WTC11 (cell line): ENCODE results near the gene PDZRN3. TPM values are rescaled to one million over a fixed set of nuclear protein-coding genes. Genes with fewer than 3 reads are reported as not detected.

Experiments used
- ATAC-seq: fragments of 200-7000 bp; cut with Tn5 transposase; 2 replicates; pipeline ENCODE4 v1.10.0; 2021; ENCODE audit warnings: mild to moderate bottlenecking, moderate library complexity
- CTCF ChIA-PET: fragments of 300-600 bp; sonication (Branson Sonifier 250); formaldehyde crosslinking; loops from one replicate; lab custom pipeline; 2021; ENCODE audit warnings: antibody characterized with exemption; lab: Charles Lee
- POLR2A ChIA-PET: fragments of 350-600 bp; sonication (Branson Sonifier 250); formaldehyde crosslinking; loops from one replicate; lab custom pipeline; 2021; ENCODE audit warnings: antibody characterized with exemption; lab: Charles Lee
- DNase-seq: peaks from one replicate; pipeline ENCODE4 v3.0.0; 2021; ENCODE audit warnings: low spot score
- H3K27ac Mint-ChIP-seq: 2 replicates; pipeline ENCODE4 v1.8.0; 2021; ENCODE audit warnings: mixed read lengths
- H3K27me3 Mint-ChIP-seq: 2 replicates; pipeline ENCODE4 v1.8.0; 2021; ENCODE audit warnings: low read depth, mild to moderate bottlenecking, moderate library complexity, mixed read lengths
- H3K36me3 Mint-ChIP-seq: 2 replicates; pipeline ENCODE4 v1.8.0; 2021; ENCODE audit warnings: mixed read lengths
- H3K4me1 Mint-ChIP-seq: 2 replicates; pipeline ENCODE4 v1.8.0; 2022; ENCODE audit warnings: mixed read lengths
- H3K4me3 Mint-ChIP-seq: 2 replicates; pipeline ENCODE4 v1.8.0; 2021; ENCODE audit warnings: mild to moderate bottlenecking, moderate library complexity, mixed read lengths
- H3K9me3 Mint-ChIP-seq: 2 replicates; pipeline ENCODE4 v1.8.0; 2021; ENCODE audit warnings: mixed read lengths
- ATF1 ChIP-seq: sonication (generic); formaldehyde crosslinking; IDR thresholded peaks from 2 replicates; pipeline ENCODE4 v1.8.1; 2023; ENCODE audit warnings: mild to moderate bottlenecking, moderate library complexity, missing genetic modification reagents
- EMX1 ChIP-seq: fragments of 250-450 bp; sonication (Bioruptor Pico); IDR thresholded peaks from 2 replicates; pipeline ENCODE4 v1.8.0; 2021; ENCODE audit warnings: mild to moderate bottlenecking
- FOXJ3 ChIP-seq: sonication (generic); formaldehyde crosslinking; IDR thresholded peaks from 2 replicates; pipeline ENCODE4 v1.9.0; 2021; ENCODE audit warnings: missing genetic modification reagents, mild to moderate bottlenecking, borderline replicate concordance
- HMGA2 ChIP-seq: fragments of 250-450 bp; sonication (Bioruptor Pico); IDR thresholded peaks from 2 replicates; pipeline ENCODE4 v1.4.0; 2021; ENCODE audit warnings: mild to moderate bottlenecking, moderate library complexity
- JAZF1 ChIP-seq: fragments of 250-450 bp; sonication (Bioruptor Pico); IDR thresholded peaks from 2 replicates; pipeline ENCODE4 v1.9.0; 2021; ENCODE audit warnings: moderate library complexity, mild to moderate bottlenecking, inconsistent platforms
- JUN ChIP-seq: sonication (generic); formaldehyde crosslinking; IDR thresholded peaks from 2 replicates; pipeline ENCODE4 v1.8.0; 2023; ENCODE audit warnings: mild to moderate bottlenecking, missing genetic modification reagents
- MXD4 ChIP-seq: fragments of 250-450 bp; sonication (Bioruptor Pico); IDR thresholded peaks from 2 replicates; pipeline ENCODE4 v1.8.0; 2021; ENCODE audit warnings: mild to moderate bottlenecking, moderate library complexity, borderline replicate concordance
- MYBL2 ChIP-seq: sonication (generic); formaldehyde crosslinking; IDR thresholded peaks from 2 replicates; pipeline ENCODE4 v1.8.1; 2023; ENCODE audit warnings: mild to moderate bottlenecking, moderate library complexity, missing genetic modification reagents
- NFYB ChIP-seq: sonication (generic); formaldehyde crosslinking; conservative IDR thresholded peaks from 2 replicates; pipeline ENCODE4 v1.8.0; 2022; ENCODE audit warnings: low read depth, missing genetic modification reagents
- OVOL2 ChIP-seq: fragments of 250-450 bp; sonication (Bioruptor Pico); IDR thresholded peaks from 2 replicates; pipeline ENCODE4 v1.9.0; 2021; ENCODE audit warnings: mild to moderate bottlenecking, borderline replicate concordance
- SMAD4 ChIP-seq: sonication (generic); formaldehyde crosslinking; IDR thresholded peaks from 2 replicates; pipeline ENCODE4 v1.8.0; 2022; ENCODE audit warnings: mild to moderate bottlenecking, missing genetic modification reagents
- SOX15 ChIP-seq: fragments of 250-450 bp; sonication (Bioruptor Pico); IDR thresholded peaks from 2 replicates; pipeline ENCODE4 v1.9.0; 2021; ENCODE audit warnings: mild to moderate bottlenecking
- SP1 ChIP-seq: sonication (generic); formaldehyde crosslinking; conservative IDR thresholded peaks from 2 replicates; pipeline ENCODE4 v1.8.1; 2022; ENCODE audit warnings: missing genetic modification reagents
- TCF7 ChIP-seq: sonication (generic); formaldehyde crosslinking; IDR thresholded peaks from 2 replicates; pipeline ENCODE4 v1.8.0; 2022; ENCODE audit warnings: mild to moderate bottlenecking, low read depth, missing genetic modification reagents, moderate library complexity
- ZNF121 ChIP-seq: sonication (generic); formaldehyde crosslinking; IDR thresholded peaks from 2 replicates; pipeline ENCODE4 v1.8.0; 2023; ENCODE audit warnings: missing genetic modification reagents
- ZNF138 ChIP-seq: sonication (generic); formaldehyde crosslinking; conservative IDR thresholded peaks from 2 replicates; pipeline ENCODE4 v1.8.1; 2022; ENCODE audit warnings: mild to moderate bottlenecking, moderate library complexity, missing genetic modification reagents
- ZNF416 ChIP-seq: fragments of 250-450 bp; sonication (Bioruptor Pico); IDR thresholded peaks from 2 replicates; pipeline ENCODE4 v1.9.0; 2021; ENCODE audit warnings: mild to moderate bottlenecking, inconsistent platforms
- ZNF423 ChIP-seq: fragments of 250-450 bp; sonication (Bioruptor Pico); IDR thresholded peaks from 2 replicates; pipeline ENCODE4 v2.1.2; 2022; ENCODE audit warnings: mild to moderate bottlenecking, moderate library complexity
- total RNA-seq: library from RNA; stranded (reverse); gene quantifications from 3 replicates; pipeline ENCODE4 v1.2.3, GENCODE V29; 2021
- TF ChIP-seq, protein P1 (sequence below): sonication (generic); formaldehyde crosslinking; IDR thresholded peaks from 2 replicates; pipeline ENCODE4 v1.8.1; 2022; ENCODE audit warnings: mild to moderate bottlenecking, moderate library complexity, missing genetic modification reagents
- TF ChIP-seq, protein P2 (sequence below): sonication (generic); formaldehyde crosslinking; IDR thresholded peaks from 2 replicates; pipeline ENCODE4 v1.8.1; 2022; ENCODE audit warnings: mild to moderate bottlenecking, missing genetic modification reagents, moderate library complexity, borderline replicate concordance
- TF ChIP-seq, protein P3 (sequence below): sonication (generic); formaldehyde crosslinking; IDR thresholded peaks from 2 replicates; pipeline ENCODE4 v1.8.1; 2022; ENCODE audit warnings: low read depth, mild to moderate bottlenecking, moderate library complexity, missing genetic modification reagents, borderline replicate concordance
- TF ChIP-seq, protein P4 (sequence below): sonication (generic); formaldehyde crosslinking; IDR thresholded peaks from 2 replicates; pipeline ENCODE4 v1.8.0; 2023; ENCODE audit warnings: mild to moderate bottlenecking, missing genetic modification reagents
- TF ChIP-seq, protein P5 (sequence below): sonication (generic); formaldehyde crosslinking; IDR thresholded peaks from 2 replicates; pipeline ENCODE4 v1.8.1; 2023; ENCODE audit warnings: mild to moderate bottlenecking, missing genetic modification reagents, moderate library complexity

PDZRN3 gene
- total RNA-seq, 1 experiment from 2014 or later: 9.5 TPM

DNA sequence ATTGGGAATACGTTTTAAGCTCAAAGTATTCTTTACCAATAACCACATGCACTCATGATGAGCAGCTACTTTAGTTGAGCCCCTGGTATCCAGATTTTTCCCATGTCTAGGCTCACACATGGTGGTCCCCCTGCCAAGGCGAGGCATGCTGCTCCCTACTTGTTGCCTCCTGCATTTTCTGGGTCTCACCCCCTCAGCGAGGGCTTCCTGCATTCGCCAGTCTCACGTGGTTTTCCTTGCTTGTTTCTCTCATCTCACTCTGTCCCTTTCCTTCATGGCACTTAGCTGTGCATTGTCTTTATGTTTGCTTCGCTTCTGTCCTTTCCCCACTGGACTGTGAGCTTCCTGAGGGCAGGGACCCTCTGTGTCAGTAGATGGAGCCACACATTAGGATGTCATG lies 99.2 kb downstream of the PDZRN3 start (continued):
- TF ChIP-seq ZNF138 (CRISPR knock-in tag) (no peak), ZNF121 (CRISPR knock-in tag) (no peak), ZNF423 (CRISPR knock-in tag) (no peak), SOX15 (CRISPR knock-in tag) (no peak)

DNA sequence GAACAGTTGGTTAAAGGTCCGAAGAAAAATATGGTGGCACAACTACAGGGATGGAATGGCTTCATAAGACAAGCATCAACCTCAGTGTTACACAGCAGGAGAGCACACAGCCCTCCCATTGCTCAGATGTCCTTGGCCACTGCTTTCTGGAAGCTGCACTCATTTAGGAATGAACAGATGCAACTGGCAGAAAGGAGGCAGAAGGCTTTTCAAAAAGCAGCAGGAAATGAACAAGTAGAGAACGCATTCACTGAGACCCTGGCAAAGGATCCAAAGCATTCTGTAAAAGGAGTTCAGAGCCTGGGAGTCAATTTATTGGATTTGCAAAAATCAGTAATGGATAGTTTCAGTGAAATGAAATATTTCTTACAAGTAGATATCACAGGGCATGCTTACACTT lies 101.1 kb downstream of the PDZRN3 start:
- peaks cover 13% of the 10 kb centered on the region for H3K4me1 Mint-ChIP-seq
- H3K4me3 Mint-ChIP-seq: no peak overlapping the region
- ChIA-PET POLR2A (no interaction called here), CTCF (no interaction called here)
- H3K27ac Mint-ChIP-seq: no peak overlapping the region
- ATAC-seq: no peak
- no peaks in the 10 kb centered on the region for H3K27me3 Mint-ChIP-seq
- peaks cover 9% of the 10 kb centered on the region for H3K36me3 Mint-ChIP-seq
- TF ChIP-seq ZNF138 (CRISPR knock-in tag) (no peak), MXD4 (no peak), MYBL2 (CRISPR knock-in tag) (no peak), SP1 (CRISPR knock-in tag) (no peak), SMAD4 (CRISPR knock-in tag) (no peak)
- TF ChIP-seq, protein P1, sequence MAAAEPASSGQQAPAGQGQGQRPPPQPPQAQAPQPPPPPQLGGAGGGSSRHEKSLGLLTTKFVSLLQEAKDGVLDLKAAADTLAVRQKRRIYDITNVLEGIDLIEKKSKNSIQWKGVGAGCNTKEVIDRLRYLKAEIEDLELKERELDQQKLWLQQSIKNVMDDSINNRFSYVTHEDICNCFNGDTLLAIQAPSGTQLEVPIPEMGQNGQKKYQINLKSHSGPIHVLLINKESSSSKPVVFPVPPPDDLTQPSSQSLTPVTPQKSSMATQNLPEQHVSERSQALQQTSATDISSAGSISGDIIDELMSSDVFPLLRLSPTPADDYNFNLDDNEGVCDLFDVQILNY (CRISPR knock-in tag): no peak
- no peak for DNase-seq
- peaks cover 9% of the 10 kb centered on the region for H3K9me3 Mint-ChIP-seq

DNA sequence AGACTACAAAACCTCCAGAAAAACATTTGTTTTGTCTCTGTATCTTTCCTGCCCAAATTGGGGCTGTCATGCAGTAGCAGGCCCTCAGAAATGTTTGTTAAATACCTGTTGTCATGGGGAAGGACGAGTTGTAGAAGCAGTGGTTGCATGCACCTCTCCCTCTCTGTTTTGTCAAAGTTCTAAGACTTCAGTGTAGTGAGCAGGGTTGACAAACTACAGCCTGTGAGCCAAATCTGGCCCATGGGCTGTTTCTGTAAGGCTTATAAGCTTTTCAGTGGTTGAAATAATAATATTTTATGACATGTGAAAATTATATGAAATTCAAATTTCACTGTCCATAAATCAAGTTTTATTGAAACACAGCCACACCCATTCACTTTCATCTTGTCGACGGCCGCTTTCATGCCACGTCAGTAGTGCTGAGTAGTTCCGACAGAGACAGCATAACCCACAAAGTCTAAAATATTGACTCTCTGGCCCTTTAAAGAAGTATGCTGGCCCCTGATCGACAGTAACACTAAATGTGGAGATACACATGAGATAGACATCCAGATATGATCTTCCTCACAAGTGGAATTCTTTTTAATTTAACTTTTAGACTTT lies 102.9 kb downstream of the PDZRN3 start:
- DNase-seq (no peak), ATAC-seq (no peak)
- H3K4me3 Mint-ChIP-seq: no peak overlapping the region
- peaks cover 13% of the 10 kb centered on the region for H3K4me1 Mint-ChIP-seq
- CTCF ChIA-PET: no interaction called here
- peaks cover 9% of the 10 kb centered on the region for H3K9me3 Mint-ChIP-seq
- TF ChIP-seq HMGA2 (no peak), ZNF423 (CRISPR knock-in tag) (no peak), EMX1 (CRISPR knock-in tag) (no peak)
- TF ChIP-seq, protein P2, sequence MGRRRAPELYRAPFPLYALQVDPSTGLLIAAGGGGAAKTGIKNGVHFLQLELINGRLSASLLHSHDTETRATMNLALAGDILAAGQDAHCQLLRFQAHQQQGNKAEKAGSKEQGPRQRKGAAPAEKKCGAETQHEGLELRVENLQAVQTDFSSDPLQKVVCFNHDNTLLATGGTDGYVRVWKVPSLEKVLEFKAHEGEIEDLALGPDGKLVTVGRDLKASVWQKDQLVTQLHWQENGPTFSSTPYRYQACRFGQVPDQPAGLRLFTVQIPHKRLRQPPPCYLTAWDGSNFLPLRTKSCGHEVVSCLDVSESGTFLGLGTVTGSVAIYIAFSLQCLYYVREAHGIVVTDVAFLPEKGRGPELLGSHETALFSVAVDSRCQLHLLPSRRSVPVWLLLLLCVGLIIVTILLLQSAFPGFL (CRISPR knock-in tag): no peak
- no peaks in the 10 kb centered on the region for H3K27me3 Mint-ChIP-seq
- peaks cover 9% of the 10 kb centered on the region for H3K36me3 Mint-ChIP-seq
- H3K27ac Mint-ChIP-seq: no peak overlapping the region
- POLR2A ChIA-PET: no interaction called here

DNA sequence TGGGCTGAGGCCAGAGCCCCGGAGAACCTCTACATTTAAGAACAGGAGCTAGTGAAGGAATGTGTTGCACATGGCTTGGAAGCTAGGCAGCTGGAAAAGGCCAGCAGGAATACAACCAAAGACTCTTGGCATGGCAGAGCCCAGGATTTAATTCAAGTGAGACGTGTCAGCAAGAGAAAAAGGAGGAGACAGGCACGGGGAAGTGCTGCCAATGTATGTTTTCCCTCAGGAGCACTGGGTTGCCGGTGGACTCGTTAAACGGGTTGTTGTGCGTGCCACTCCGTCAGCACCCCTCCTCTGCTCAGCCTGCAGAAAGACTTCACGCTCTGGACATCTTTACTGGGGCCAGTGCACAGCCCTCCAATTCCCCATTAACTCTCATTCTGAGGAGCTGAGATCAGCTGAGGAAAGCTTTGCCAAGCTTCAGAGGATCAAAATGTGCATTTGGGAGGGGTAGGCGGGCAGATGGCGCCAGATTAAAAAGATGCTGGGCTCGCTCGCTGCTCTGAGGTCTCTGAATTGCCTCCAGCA lies 103.7 kb downstream of the PDZRN3 start:
- H3K4me3 Mint-ChIP-seq: no peak overlapping the region
- peaks cover 9% of the 10 kb centered on the region for H3K9me3 Mint-ChIP-seq
- ChIA-PET CTCF (interaction anchor here (0.8 to 2.3 kb wide), 3 partner anchors 13 to 103 kb away, joined by 3 to 8 read pairs (median 3); partner anchors contain the start of gene PDZRN3), POLR2A (no interaction called here)
- DNase-seq (no peak), ATAC-seq (no peak)
- peaks cover 13% of the 10 kb centered on the region for H3K4me1 Mint-ChIP-seq
- no peaks in the 10 kb centered on the region for H3K27me3 Mint-ChIP-seq
- H3K27ac Mint-ChIP-seq: no peak overlapping the region
- H3K36me3 Mint-ChIP-seq: peaks cover 9% of the 10 kb centered on the region
- TF ChIP-seq, protein P3, sequence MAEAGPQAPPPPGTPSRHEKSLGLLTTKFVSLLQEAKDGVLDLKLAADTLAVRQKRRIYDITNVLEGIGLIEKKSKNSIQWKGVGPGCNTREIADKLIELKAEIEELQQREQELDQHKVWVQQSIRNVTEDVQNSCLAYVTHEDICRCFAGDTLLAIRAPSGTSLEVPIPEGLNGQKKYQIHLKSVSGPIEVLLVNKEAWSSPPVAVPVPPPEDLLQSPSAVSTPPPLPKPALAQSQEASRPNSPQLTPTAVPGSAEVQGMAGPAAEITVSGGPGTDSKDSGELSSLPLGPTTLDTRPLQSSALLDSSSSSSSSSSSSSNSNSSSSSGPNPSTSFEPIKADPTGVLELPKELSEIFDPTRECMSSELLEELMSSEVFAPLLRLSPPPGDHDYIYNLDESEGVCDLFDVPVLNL (CRISPR knock-in tag): no peak
- TF ChIP-seq FOXJ3 (CRISPR knock-in tag) (no peak), NFYB (CRISPR knock-in tag) (no peak), TCF7 (no peak), SOX15 (CRISPR knock-in tag) (no peak), ZNF121 (CRISPR knock-in tag) (no peak), OVOL2 (CRISPR knock-in tag) (no peak), MXD4 (no peak), ATF1 (no peak), JAZF1 (CRISPR knock-in tag) (no peak), JUN (CRISPR knock-in tag) (no peak), ZNF416 (CRISPR knock-in tag) (no peak)
- TF ChIP-seq, protein P4, sequence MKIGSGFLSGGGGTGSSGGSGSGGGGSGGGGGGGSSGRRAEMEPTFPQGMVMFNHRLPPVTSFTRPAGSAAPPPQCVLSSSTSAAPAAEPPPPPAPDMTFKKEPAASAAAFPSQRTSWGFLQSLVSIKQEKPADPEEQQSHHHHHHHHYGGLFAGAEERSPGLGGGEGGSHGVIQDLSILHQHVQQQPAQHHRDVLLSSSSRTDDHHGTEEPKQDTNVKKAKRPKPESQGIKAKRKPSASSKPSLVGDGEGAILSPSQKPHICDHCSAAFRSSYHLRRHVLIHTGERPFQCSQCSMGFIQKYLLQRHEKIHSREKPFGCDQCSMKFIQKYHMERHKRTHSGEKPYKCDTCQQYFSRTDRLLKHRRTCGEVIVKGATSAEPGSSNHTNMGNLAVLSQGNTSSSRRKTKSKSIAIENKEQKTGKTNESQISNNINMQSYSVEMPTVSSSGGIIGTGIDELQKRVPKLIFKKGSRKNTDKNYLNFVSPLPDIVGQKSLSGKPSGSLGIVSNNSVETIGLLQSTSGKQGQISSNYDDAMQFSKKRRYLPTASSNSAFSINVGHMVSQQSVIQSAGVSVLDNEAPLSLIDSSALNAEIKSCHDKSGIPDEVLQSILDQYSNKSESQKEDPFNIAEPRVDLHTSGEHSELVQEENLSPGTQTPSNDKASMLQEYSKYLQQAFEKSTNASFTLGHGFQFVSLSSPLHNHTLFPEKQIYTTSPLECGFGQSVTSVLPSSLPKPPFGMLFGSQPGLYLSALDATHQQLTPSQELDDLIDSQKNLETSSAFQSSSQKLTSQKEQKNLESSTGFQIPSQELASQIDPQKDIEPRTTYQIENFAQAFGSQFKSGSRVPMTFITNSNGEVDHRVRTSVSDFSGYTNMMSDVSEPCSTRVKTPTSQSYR: no peak
- TF ChIP-seq, protein P5, sequence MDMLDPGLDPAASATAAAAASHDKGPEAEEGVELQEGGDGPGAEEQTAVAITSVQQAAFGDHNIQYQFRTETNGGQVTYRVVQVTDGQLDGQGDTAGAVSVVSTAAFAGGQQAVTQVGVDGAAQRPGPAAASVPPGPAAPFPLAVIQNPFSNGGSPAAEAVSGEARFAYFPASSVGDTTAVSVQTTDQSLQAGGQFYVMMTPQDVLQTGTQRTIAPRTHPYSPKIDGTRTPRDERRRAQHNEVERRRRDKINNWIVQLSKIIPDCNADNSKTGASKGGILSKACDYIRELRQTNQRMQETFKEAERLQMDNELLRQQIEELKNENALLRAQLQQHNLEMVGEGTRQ: no peak
- TF ChIP-seq, protein P2 (CRISPR knock-in tag): no peak
